GM10266 (cell line): Measurements from ENCODE around the gene MACC1.

Source experiments
- DNase-seq: peaks from one replicate; pipeline ENCODE4 v3.0.0; 2012; ENCODE audit errors: extremely low spot score
- CTCF ChIP-seq: IDR thresholded peaks from 2 replicates; pipeline ENCODE4 v1.5.1; 2012; ENCODE audit warnings: mild to moderate bottlenecking, low read depth; ENCODE audit not compliant: control insufficient read depth, insufficient read depth; ENCODE audit errors: missing control alignments

Gene MACC1

DNA sequence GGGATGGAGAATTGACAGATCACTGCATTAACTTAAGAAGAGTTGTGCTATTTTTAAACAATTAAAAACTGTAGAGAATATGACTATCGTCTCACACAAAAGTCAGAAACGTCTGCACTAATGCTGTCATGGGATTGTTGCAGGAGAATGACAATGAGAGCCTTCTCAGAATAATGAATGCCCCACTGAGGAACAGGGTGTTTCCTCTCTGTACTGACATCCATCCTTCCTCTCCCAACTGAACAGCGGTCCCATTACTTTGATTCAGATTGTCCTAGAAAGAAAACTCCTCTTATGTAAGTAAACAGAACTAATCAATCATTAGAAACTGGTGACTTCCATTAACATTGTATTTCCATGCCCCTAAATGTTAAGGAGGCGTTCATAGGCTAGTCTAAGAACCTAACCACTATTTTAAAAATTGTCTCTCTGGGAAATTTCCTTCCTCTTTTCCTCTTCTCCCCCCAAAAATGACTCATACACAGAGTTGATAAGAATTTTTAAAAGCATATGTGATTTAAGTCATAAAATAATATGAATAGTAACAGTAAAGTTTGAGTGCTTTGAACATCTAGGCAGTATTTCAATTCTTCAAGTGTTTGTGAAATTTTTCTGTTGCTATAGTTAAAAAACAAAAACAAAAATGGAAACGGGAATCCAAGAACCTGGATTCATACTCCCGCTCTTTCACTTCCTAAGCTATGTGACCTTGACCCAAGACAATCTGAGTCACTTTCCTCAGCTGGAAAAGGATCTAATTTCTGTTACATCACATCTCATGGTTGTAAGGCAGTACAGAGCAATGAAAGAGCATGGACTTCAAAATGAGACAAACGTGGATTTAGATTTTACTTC lies 12.7 kb upstream of the MACC1 start:
- DNase-seq, result no peak
- no peak for TF ChIP-seq CTCF

DNA sequence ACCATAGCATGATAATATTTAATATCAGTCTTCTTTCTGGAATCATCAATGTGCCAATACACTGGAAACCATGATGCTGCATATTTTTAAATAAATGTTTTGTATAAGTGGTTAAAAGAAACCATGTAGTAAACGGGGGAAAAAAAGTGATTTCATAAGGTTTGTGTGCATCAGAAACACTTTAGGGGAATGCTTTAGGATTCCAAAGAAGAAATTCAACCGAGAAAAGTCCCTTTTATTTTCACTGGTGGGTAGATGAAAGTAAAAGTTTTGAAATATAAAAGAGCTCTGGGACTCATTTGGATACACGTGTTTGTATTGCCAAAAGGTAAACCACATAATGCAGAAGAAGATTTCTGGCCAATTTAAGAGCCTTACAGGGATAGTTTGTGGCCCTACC lies 11.9 kb upstream of the MACC1 start:
- DNase-seq, result no peak
- TF ChIP-seq CTCF, result no peak

GRCh38 chr7:20228654-20229053 lies 11.5 kb upstream of the MACC1 start:
- no peak for DNase-seq

DNA sequence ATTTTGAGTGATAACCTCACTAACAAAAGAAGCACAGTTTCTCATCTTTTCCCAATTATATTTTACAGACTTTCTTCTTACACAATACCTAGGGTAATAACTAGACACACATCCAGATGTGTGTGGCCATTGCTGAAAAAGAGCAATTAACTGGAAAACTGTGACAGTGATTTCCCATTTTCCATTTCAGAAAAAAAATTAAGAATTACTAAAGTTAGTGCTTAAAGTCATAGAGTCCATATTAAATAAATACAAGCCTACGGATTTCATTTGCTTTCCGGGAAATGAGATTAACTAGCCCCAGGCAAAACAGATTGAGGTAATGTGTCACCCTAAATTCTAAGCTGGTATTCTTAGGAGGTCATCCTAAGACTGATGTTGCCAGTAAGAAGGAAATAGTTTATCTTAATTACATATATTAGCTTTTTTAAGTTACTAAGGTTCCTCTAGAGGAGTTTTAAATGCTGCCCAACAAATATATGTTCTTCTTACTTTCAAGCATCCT lies 10.2 kb upstream of the MACC1 start:
- TF ChIP-seq CTCF, result no peak
- DNase-seq, result no peak

More at GRCh38 chr7:20228654-20229053, 11.5 kb upstream of the MACC1 start:
- TF ChIP-seq CTCF, result no peak

DNA sequence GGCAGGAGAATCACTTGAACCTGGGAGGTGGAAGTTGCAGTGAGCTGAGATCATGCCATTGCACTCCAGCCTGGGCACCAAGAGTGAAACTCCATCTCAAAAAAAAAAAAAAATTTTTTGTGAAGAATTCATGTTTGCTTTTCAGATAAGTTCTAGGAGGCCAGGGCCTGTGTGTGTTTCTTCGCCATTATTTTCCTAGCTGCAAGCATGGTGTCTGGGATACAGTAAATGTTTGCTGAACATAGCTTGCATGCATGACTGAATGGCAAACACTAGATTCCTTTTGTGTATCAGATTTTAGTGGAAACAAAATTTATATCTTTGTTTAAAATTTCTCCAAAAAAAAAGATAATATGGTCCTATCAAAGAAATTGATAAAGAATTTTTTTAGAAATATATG lies 9.7 kb upstream of the MACC1 start:
- TF ChIP-seq CTCF, result no peak
- DNase-seq, result no peak

DNA sequence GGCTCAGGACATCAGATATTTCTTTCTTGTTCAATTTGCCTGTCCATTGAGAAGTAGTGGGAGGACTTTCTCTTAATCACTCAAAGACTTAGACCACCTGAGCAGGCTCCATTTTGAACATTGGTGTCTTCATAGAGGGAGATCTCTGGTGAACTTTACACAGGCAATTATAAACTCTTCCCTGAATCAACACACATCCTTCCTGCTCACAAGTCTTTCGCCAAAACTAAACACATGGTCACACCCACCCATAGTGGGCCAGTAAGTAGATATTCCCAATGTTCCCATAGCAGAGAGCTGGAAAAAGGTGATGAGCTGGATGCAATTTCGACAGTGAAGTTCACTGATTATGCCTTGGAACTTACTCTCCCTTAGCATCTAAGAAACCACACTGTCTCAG lies 8.2 kb upstream of the MACC1 start:
- TF ChIP-seq CTCF, result no peak
- no peak for DNase-seq

DNA sequence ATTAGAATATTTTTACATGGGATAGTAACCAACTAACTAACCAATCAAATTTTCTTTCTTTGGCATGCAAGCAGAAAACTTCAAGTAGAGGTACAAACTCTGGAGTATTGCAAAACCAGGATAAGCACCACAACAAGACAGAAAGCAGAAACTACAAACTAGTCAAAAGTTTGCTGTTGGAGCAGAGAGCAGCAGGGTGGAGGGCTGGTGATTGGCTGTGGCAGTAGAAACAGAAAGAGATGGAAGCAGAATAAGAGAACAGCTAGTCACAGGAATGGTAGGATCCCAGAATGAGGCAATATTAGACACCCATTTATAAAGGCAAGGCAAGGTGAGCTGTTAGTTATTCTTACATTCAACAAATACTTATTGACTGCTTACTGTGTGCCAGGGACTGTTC lies 6.8 kb upstream of the MACC1 start:
- DNase-seq, result no peak
- no peak for TF ChIP-seq CTCF
